Measurements from ENCODE around the gene GSTA1.
"Not testable (repeated sequence)": the region's sequence is repeated elsewhere in the genome, so short reads cannot be mapped to it uniquely, and the experiment has no call there.

GSTA1 gene

DNA sequence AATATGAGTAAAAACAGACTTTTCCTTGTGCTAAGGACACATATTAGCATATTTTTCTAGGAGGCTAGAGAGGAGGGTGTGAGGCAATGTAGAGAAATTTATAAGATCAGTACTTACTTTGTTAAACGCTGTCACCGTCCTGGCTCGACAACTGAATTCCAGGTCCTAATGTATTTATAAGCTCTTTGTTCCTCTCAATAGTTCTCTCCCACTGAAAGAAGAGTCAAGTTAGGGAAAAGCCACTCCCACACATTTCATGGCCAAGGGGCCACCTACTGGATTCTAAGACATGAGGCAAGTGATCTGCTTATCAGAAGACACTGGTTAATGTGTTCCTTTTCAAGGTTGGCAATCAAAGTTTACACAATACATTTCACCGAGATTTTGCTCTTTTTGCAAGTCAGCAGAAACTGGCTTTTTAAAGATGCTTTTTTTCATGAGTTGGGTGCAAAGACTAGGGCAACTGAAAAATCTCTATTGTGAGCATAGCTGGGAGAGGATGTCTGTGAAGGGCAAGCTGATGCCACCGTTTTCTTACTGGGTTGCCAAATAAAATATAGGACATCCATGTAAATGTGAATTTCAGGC is at the start of gene GSTA1:
Gene GSTA1, minus strand, starts transcription at position 149 of the 588 bp plus-strand sequence. CDS start 4,549 bp downstream, outside the sequence.
- not testable (repeated sequence) for DNase-seq

DNA sequence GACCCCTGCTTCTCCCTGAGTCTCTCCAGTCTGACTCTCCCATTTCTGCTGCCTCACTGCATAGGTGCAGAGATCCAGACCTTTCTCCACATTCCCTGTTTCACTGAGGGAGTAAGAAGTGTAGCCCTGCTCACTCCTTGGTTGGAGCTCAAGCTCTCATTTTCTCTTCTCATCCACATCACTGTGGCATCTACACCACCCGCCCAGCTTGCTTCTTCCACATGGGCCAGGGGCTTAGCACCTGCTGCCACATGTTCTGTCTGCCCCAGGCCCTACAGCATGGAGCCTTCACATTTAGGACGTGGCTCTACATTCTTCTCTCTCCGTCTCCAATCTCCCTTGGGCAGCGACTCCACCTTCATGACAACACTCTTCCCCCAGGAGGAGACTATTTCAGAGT is 45.5 kb upstream of the GSTA1 start:
- DNase-seq: no peak

DNA sequence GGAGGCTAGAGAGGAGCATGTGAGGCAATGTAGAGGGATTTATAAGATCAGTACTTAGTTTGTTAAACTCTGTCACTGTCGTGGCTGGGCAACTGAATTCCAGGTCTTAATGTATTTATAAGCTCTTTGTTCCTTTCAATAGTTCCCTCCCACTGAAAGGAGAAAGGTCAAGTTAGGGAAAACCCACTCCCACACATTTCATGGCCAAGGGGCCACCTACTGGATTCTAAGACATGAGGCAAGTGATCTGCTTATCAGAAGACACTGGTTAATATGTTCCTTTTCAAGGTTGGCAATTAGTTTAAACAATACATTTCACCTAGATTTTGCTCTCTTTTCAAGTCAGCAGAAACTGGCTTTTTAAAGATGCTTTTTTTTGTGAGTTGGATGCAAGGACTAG is 42.4 kb upstream of the GSTA1 start:
- DNase-seq: no peak

GRCh38 chr6:52843605-52844004 is 40.0 kb upstream of the GSTA1 start:
- no peak for DNase-seq

DNA sequence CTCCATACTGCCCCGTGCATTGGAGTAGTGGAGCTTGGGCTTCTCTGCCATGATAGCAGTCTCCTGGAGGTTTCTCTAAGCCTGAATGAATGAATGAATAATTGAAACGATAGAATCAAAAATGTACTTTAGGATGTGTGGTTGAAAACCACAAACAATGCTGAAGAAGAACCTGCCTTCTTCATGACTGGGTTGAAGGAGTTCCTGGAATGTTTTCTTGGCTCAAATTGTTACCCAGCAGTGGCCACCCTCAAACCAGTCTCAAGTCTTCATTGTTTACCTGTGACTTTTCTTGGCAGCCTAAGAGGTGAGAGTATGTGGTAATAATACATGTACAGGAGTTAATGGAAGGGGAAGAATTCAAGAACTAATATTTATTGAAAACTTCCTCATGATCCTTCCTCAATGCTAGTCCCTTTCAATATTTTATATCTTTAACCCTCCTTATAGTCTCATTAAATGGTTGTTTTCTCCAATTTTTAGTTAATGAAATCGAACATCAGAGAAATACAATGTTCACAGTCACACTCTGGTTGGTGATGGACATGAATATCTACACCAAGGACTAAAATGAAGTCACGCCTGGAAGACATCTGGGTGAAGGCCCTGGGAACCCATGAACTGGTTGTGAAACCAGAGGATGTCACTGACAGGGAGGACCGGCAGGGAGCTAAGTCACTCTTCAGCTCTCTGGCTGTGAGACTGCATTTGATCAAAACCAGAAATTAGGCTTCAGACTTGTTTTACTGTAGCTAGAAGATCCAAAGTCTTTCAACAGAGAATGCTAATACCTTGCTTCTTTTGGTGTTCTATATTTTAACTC is 37.4 kb upstream of the GSTA1 start, which contains the start of gene GSTA5:
Gene GSTA5, minus strand, starts transcription at position 51 of the 823 bp plus-strand sequence.
- DNase-seq: no peak

- peak; percentile 33 for DNase-seq
Measured at GRCh38 chr6:52839124-52840055, 35.8 kb upstream of the GSTA1 start.

DNA sequence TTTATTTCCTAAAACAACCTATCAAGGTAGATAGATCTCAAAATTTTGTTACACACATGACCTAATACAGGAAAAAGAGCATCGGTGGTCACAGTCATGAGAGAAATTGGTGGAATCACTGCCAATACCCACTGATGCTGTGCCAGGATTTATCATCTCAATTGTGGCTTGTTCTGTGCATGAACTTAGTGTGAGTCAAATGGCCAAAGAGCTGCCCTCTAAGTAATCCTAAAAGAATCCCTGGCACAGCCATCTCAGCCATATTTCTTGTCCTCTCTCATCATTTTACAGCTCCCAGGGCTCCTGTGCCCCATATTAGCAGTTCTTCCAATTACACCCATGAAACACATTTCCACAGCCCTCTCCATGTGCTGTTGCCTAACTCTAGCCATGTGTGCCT is 30.9 kb upstream of the GSTA1 start:
- DNase-seq: no peak

DNA sequence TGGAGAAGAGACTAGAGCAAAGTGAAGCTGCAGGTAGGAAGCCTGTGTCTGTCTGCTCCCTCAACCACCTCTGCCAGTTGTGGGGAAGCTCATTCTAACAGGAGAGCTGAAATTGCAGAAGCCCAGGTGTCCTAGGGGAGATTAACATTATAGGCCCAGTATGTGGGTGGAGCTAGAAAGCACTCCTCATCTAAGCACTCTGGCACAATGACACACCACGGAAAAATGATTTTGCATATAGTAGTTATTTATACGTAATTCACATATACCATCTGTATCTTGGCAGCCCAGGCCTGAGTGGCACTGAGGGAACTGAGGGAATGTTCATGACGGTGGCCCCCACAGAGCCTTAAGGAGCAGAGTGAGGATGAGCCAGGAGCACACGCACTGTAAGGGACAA is 27.3 kb upstream of the GSTA1 start:
- DNase-seq: not testable (repeated sequence)

GRCh38 chr6:52829046-52829817 is 25.6 kb upstream of the GSTA1 start:
- DNase-seq: no peak

GRCh38 chr6:52828621-52829020 is 25.0 kb upstream of the GSTA1 start:
- DNase-seq: not testable (repeated sequence)

GRCh38 chr6:52827073-52827783 is 23.6 kb upstream of the GSTA1 start:
- DNase-seq: not testable (repeated sequence)

GRCh38 chr6:52826513-52826912 is 22.9 kb upstream of the GSTA1 start:
- no peak for DNase-seq

DNA sequence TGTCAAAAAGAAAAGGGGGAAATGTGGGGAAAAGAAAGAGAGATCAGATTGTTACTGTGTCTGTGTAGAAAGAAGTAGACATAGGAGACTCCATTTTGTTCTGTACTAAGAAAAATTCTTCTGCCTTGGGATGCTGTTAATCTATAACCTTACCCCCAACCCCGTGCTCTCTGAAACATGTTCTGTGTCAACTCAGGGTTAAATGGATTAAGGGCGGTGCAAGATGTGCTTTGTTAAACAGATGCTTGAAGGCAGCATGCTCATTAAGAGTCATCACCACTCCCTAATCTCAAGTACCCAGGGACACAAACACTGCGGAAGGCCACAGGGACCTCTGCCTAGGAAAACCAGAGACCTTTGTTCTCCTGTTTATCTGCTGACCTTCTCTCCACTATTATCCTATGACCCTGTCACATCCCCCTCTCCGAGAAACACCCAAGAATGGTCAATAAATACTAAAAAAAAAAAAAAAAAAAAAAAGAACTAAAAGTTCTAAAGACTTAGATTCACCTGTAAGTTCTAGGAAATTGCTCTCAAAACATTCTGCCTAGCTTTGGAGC is 22.4 kb upstream of the GSTA1 start:
- DNase-seq: not testable (repeated sequence)

DNA sequence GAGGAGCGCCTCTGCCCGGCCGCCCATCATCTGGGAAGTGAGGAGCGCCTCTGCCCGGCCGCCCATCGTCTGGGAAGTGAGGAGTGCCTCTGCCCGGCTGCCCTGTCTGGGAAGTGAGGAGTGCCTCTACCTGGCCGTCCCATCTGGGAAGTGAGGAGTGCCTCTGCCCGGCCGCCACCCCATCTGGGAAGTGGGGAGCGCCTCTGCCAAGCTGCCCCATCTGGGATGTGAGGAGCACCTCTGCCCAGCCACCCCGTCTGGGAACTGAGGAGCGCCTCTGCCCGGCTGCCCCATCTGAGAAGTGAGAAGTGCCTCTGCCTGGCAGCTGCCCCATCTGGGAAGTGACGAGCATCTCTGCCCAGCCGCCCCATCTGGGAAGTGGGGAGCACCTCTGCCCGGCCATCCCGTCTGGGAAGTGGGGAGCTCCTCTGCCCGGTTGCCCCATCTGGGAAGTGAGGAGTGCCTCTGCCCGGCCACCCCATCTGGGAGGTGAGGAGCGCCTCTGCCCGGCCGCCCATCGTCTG is 21.7 kb upstream of the GSTA1 start:
- not testable (repeated sequence) for DNase-seq

DNA sequence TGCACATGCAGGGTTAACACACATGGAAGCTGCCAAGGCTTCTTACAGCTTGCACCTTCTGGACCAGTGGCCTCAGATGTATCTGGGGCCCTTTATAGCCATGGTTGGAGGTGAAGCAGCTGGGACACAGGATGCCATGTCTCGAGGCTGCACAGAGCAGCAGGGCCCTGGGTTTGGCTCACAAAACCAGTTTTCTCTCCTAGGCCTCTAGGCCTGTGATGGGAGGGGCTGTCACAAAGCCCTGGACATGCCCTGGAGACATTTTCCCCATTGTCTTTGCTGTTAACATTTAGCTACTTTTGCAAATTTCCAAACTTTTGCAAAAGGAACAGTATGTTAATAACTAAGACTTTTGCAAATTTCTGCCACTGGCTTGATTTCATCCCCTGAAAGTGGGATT is 18.2 kb upstream of the GSTA1 start:
- no peak for DNase-seq

DNA sequence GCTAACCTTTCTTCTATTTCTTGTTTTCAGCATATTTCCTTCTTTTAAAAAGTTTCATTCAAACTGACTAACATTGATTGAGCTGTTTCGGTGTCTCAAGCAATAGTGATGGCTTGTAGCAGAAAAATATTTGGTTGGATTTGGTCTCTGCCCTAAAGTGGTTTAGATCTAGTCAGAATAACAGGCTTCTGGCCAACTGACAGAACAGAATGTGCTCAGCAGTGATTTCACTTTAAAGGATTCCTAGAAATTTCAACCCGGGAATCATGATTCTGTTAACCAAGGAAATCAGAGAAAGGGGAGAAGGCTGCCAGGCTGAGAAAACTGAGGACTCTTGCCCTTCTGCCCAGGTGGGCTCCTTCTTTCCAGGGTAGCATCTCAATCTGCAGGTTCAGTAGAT is 16.6 kb upstream of the GSTA1 start:
- DNase-seq: no peak

GRCh38 chr6:52815167-52816092 is 11.8 kb upstream of the GSTA1 start:
- DNase-seq: peak; percentile 37

DNA sequence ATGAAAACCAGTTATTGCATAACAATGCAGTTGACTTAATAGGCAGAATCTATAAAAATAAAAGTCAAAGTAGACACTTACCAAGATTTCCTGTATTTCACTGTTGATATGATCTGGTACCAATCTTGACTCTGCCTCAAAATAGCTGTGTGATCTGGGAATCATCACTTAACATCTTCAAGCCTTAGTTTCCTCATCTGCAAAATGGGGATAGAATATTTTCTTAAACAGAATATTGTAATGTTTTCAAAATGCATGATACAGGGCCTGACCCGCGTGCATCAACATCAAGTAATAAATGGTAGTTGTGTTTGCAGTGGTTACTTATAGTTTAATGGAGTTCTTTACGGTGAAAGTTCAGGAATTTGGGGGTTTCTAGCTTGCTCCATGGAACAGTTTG is 10.9 kb upstream of the GSTA1 start:
- not testable (repeated sequence) for DNase-seq

DNA sequence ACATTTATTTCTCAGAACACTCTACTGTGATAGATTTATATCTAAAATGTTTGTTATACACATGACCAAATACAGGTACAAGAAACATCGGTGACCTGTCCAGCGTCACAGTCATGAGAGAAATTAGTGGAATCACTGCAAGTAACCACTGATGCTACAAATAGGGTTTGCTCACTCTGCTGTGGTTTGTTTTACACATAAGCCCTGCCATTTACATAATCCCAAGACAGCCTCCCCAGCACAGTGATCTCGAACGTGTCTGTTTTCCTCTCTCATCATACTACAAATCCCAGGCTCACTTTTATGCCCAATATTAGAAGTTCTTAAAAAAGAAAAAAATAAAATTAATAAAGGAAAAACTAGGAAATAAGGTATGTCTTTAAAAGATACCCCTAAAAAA is 6.2 kb upstream of the GSTA1 start:
- DNase-seq: not testable (repeated sequence)

DNA sequence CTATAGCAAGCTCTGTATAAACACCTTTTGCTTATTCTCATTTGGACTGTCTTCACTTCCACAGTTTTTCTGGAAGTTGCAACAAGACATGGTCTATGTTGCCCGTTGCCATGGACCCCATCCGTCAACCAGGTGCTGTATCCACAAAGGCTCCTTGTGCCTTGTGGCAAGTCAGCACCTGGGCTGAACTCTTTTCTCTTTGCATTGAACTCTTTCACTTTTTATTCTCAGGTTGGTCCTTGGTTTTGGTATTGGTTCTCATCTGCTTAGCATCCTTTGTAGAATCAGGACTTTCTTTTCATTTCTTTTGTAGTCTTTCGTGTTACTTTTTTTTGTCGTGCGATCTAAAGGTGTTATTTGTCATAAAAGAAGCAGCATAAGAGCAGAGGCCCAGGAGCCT is 5.0 kb upstream of the GSTA1 start:
- no peak for DNase-seq
